Erythroblast (primary cell): ENCODE measurements around the gene OR13A1.

Experiments
- GATA1 ChIP-seq: IDR thresholded peaks from 2 replicates; pipeline ENCODE4 v1.6.1; 2011; ENCODE audit warnings: low read depth, mild to moderate bottlenecking, control low read depth, low read length, moderate library complexity
- POLR2A ChIP-seq: IDR thresholded peaks from 2 replicates; pipeline ENCODE4 v1.6.1; 2011; ENCODE audit warnings: mild to moderate bottlenecking, low read length

GRCh38 chr10:45315508-45315907 lies at the start of gene OR13A1:
- TF ChIP-seq POLR2A (no peak), GATA1 (no peak)
